Measurements from ENCODE around the gene MKRN1.

Gene MKRN1

DNA sequence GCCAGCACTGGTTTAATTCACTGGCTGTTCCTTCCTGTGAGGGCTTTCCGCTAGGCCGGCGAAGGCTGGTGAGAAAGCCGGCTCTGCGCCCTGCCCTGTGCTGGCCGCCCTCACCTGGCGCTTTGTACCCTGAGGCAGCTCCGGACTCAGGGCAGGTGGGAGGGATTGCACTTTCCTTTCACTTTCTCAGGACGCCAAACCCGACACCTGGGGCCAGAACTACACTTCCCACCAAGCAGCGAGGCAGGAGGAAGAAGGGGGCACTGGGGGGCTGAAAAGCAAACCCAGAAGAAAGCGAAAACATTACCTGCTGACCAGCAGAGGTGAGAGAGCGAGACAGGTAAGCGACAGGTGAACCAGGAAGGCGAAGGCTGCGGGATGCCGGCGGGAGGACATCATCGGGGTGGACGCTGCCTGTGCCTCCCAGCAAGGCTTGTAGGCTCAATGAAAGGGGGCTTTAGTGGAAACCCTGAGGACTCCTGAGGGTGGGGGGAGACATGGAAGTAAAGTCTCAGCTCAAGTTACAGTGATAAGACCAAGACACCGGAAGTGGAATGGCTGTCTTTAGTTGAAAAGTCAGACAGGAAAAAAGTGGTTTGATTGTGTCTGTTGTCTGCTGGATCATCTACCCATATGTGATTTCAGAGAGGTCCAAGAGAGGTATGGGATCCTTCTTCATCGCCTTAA, 75.3 kb downstream of the MKRN1 start, which contains the start of gene RAB19:
TSS of gene RAB19 (plus strand) at position 181 of the 687 bp plus-strand sequence. CDS start 3,589 bp downstream, outside the sequence.
- Histone ChIP-seq H3K27ac (ENCODE audit: low read depth, low read length) (0 out of 2 replicates have a peak within 1 kb of the TSS, but pooled peaks have one; percentile 17), H3K27me3 (ENCODE audit: control insufficient read depth, insufficient read depth, low read length) (no peaks in the 10 kb centered on the region), H3K36me3 (ENCODE audit: control insufficient read depth, insufficient read depth, low read length) (peaks cover 3% of the 10 kb centered on the region), H3K4me3 (ENCODE audit: low read depth, low read length) (peak within 1 kb of the TSS; percentile 65), H3K9ac (ENCODE audit: low read length) (peak within 1 kb of the TSS; percentile 55), H3K4me1 (ENCODE audit: control insufficient read depth, insufficient read depth, low read length) (peaks cover 18% of the 10 kb centered on the region), H3K9me3 (ENCODE audit: control insufficient read depth, insufficient read depth, low read depth, low read length) (no peaks in the 10 kb centered on the region)
